ENCODE measurements around the gene PDGFA.

DNA sequence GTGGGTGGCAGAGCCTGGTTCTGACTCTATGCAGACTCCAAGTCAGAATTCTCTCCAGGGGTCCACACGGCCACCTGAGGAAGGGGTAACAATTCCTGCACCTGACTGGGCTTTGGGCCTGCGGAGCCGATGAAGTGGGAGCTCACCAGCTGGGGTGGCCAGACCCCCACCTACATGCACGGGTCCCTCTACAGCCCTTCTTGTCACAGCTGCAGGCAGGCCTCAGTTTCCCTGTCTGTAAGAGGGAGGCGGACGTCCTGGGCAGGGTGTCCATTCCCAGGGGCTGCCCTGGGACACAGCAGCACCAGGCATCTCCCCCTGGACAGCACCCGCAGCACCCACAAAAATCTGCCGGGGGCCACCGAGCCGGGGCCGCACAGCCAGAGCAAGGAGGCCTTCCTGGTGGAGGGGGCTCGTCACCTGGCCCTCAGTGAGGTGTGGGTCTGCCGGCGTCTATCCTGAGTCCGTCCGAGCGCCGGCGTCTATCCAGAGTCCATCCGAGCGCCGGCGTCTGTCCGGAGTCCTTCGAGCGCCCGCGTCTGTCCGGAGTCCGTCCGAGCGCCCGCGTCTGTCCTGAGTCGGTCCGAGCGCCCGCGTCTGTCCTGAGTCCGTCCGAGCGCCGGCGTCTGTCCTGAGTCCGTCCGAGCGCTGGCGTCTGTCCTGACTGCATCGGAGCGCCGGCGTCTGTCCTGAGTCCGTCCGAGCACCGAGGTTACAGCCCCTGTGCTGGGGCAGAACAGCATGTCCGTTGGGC, 65.1 kb downstream of the PDGFA start:
- TF ChIP-seq ZNF274 (IDR thresholded peaks at IDR 0.05; ENCODE audit: low read depth, low read length): no peak
- no peak for TF ChIP-seq YY1 (IDR thresholded peaks at IDR 0.05; ENCODE audit: insufficient read depth, insufficient read length)
- no peak for TF ChIP-seq SUZ12 (IDR thresholded peaks at IDR 0.05; ENCODE audit: extremely low read depth, insufficient read depth, insufficient read length)

Measured in NT2/D1 (cell line).